GM23338 (cell line): ENCODE data around the gene ARL15. TPM values are rescaled to one million over a fixed set of nuclear protein-coding genes. Genes with fewer than 3 reads are reported as not detected.

Experiments
- ATAC-seq: fragments of 200-7000 bp; cut with Tn5 transposase; 3 replicates; pipeline ENCODE4 v1.9.1; 2020
- DNase-seq: peaks from one replicate; pipeline ENCODE4 v3.0.0-alpha.2; 2015; ENCODE audit warnings: low spot score
- H2AFZ ChIP-seq: fragments of 200-600 bp; sonication (generic); 2 replicates; pipeline ENCODE4 v1.8.0; 2016; ENCODE audit warnings: antibody characterized with exemption, mild to moderate bottlenecking, moderate library complexity
- H3F3A ChIP-seq: fragments of 200-600 bp; sonication (generic); replicated peaks from 2 replicates; pipeline ENCODE4 v1.8.0; 2017; ENCODE audit warnings: antibody characterized with exemption, mixed run types, low read depth
- H3K27ac ChIP-seq: fragments of 200-600 bp; sonication (generic); 2 replicates; pipeline ENCODE4 v1.6.1; 2016; ENCODE audit warnings: low read depth
- H3K27me3 ChIP-seq: fragments of 200-600 bp; sonication (generic); 2 replicates; pipeline ENCODE4 v1.8.0; 2016; ENCODE audit warnings: mild to moderate bottlenecking, mixed run types, moderate library complexity; ENCODE audit not compliant: insufficient read depth
- H3K36me3 ChIP-seq: fragments of 200-600 bp; sonication (generic); 2 replicates; pipeline ENCODE4 v1.8.0; 2016; ENCODE audit warnings: mild to moderate bottlenecking; ENCODE audit not compliant: insufficient read depth
- H3K4me1 ChIP-seq: fragments of 200-600 bp; sonication (generic); 2 replicates; pipeline ENCODE4 v1.8.0; 2016; ENCODE audit warnings: mild to moderate bottlenecking, moderate library complexity; ENCODE audit not compliant: insufficient read depth
- H3K4me2 ChIP-seq: fragments of 200-600 bp; sonication (generic); 2 replicates; pipeline ENCODE4 v1.7.1; 2017; ENCODE audit warnings: mixed run types
- H3K4me3 ChIP-seq: fragments of 200-600 bp; sonication (generic); 2 replicates; pipeline ENCODE4 v1.6.1; 2016; ENCODE audit warnings: mixed run types
- H3K79me2 ChIP-seq: fragments of 200-600 bp; sonication (generic); replicated peaks from 2 replicates; pipeline ENCODE4 v1.8.0; 2017; ENCODE audit warnings: mild to moderate bottlenecking; ENCODE audit not compliant: insufficient read depth
- H3K9me2 ChIP-seq: fragments of 200-600 bp; sonication (generic); 2 replicates; pipeline ENCODE4 v1.8.0; 2017; ENCODE audit not compliant: insufficient read depth
- H4K20me1 ChIP-seq: fragments of 200-600 bp; sonication (generic); replicated peaks from 2 replicates; pipeline ENCODE4 v1.8.0; 2017; ENCODE audit warnings: mild to moderate bottlenecking; ENCODE audit not compliant: insufficient read depth
- H3K27ac Mint-ChIP-seq: 2 replicates; pipeline ENCODE4 v1.8.0; 2020; ENCODE audit warnings: inconsistent platforms, mild to moderate bottlenecking, moderate library complexity, mixed read lengths
- H3K27me3 Mint-ChIP-seq: 3 replicates; pipeline ENCODE4 v1.8.0; 2022; ENCODE audit warnings: low read depth, mild to moderate bottlenecking, moderate library complexity, mixed read lengths, inconsistent platforms; ENCODE audit not compliant: insufficient read depth, poor library complexity
- H3K36me3 Mint-ChIP-seq: 3 replicates; pipeline ENCODE4 v1.8.0; 2021; ENCODE audit warnings: low read depth, mild to moderate bottlenecking, inconsistent platforms, moderate library complexity, mixed read lengths
- H3K4me1 Mint-ChIP-seq: 3 replicates; pipeline ENCODE4 v1.8.0; 2020; ENCODE audit warnings: mild to moderate bottlenecking, inconsistent platforms, mixed read lengths
- H3K4me3 Mint-ChIP-seq: 3 replicates; pipeline ENCODE4 v1.8.0; 2021; ENCODE audit warnings: moderate library complexity, mild to moderate bottlenecking, inconsistent platforms, mixed read lengths
- H3K9me3 Mint-ChIP-seq: 3 replicates; pipeline ENCODE4 v1.8.0; 2020; ENCODE audit warnings: moderate library complexity, mild to moderate bottlenecking, inconsistent platforms, mixed read lengths
- CREB1 ChIP-seq: fragments of 250-450 bp; sonication (Bioruptor Pico); IDR thresholded peaks from 2 replicates; pipeline ENCODE4 v1.5.0; 2020; ENCODE audit warnings: low read depth, mild to moderate bottlenecking, moderate library complexity
- CTCF ChIP-seq, 2 experiments: fragments of 200-600 bp in 1 of 2; sonication (generic) in 1 of 2; conservative IDR thresholded peaks; 2 replicates each; pipeline versions ENCODE4 v1.5.1 to v1.6.1; 2016 to 2017; ENCODE audit warnings: antibody characterized with exemption in 2 of 2, low read depth in 2 of 2, mild to moderate bottlenecking in 2 of 2, moderate library complexity in 1 of 2
- ETS1 ChIP-seq: IDR thresholded peaks from 2 replicates; pipeline ENCODE4 v1.6.1; 2016; ENCODE audit warnings: antibody characterized with exemption
- EZH2 ChIP-seq: fragments of 200-600 bp; sonication (generic); IDR thresholded peaks from one replicate; pipeline ENCODE4 v1.8.0; 2017; ENCODE audit warnings: antibody characterized with exemption, mild to moderate bottlenecking, low read depth; ENCODE audit not compliant: unreplicated experiment
- NANOG ChIP-seq: IDR thresholded peaks from 2 replicates; pipeline ENCODE4 v1.6.1; 2016; ENCODE audit warnings: antibody characterized with exemption, borderline replicate concordance
- REST ChIP-seq: IDR thresholded peaks from one replicate; pipeline ENCODE4 v1.6.1; 2018; ENCODE audit warnings: antibody characterized with exemption; ENCODE audit not compliant: unreplicated experiment
- STAT1 ChIP-seq: IDR thresholded peaks from one replicate; pipeline ENCODE4 v1.6.1; 2016; ENCODE audit warnings: antibody characterized with exemption; ENCODE audit not compliant: unreplicated experiment
- ZNF114 ChIP-seq: fragments of 250-450 bp; sonication (Bioruptor Pico); IDR thresholded peaks from 2 replicates; pipeline ENCODE4 v1.5.0; 2020; ENCODE audit warnings: mild to moderate bottlenecking, moderate library complexity
- ZNF331 ChIP-seq: fragments of 250-450 bp; sonication (Bioruptor Pico); IDR thresholded peaks from 2 replicates; pipeline ENCODE4 v1.5.0; 2020; ENCODE audit warnings: low read depth, mild to moderate bottlenecking, moderate library complexity
- ZNF462 ChIP-seq: fragments of 250-450 bp; sonication (Bioruptor Pico); IDR thresholded peaks from 2 replicates; pipeline ENCODE4 v1.5.0; 2020; ENCODE audit warnings: mild to moderate bottlenecking, moderate library complexity
- polyA plus RNA-seq: library from polyadenylated mRNA; unstranded; fragments of >200 nt; fragmentation: Nextera tagmentation; extraction: Ambion mirVana; gene quantifications from 2 replicates; pipeline ENCODE4 v1.2.1, GENCODE V29; 2016
- total RNA-seq: library from RNA; depleted of rRNA; stranded (reverse); fragments of >200 nt; shearing (Covaris generic); gene quantifications from 2 replicates; pipeline ENCODE4 v1.2.3, GENCODE V29; 2014

The ARL15 gene
- total and polyA plus RNA-seq, 2 experiments from 2014 or later = 13.0 to 54.0 TPM

GRCh38 chr5:53985796-53986195 is 324.6 kb downstream of the ARL15 start (continued):
- TF ChIP-seq ETS1 (no peak), ZNF331 (CRISPR knock-in tag) (no peak), CREB1 (CRISPR knock-in tag) (no peak), EZH2 (no peak)

GRCh38 chr5:53984971-53985370 is 325.4 kb downstream of the ARL15 start:
- H3K4me2 ChIP-seq = no peak overlapping the region
- no peaks in the 10 kb centered on the region for H3F3A ChIP-seq
- peaks cover 21% of the 10 kb centered on the region for H3K4me1 ChIP-seq
- no peak overlapping the region for H3K27ac ChIP-seq
- H3K4me3 ChIP-seq = no peak overlapping the region
- H3K36me3 ChIP-seq = no peaks in the 10 kb centered on the region
- ATAC-seq (peak; percentile 70), DNase-seq (peak; percentile 14)
- peaks cover 31% of the 10 kb centered on the region for H3K4me1 Mint-ChIP-seq
- no peaks in the 10 kb centered on the region for H3K9me2 ChIP-seq
- H3K36me3 Mint-ChIP-seq = peaks cover 4% of the 10 kb centered on the region; the same call in 1 of the 3 replicates
- TF ChIP-seq ZNF462 (CRISPR knock-in tag) = no peak
- TF ChIP-seq EZH2 = no peak
- no peak for TF ChIP-seq REST
- no peak for TF ChIP-seq NANOG
- TF ChIP-seq ZNF114 (CRISPR knock-in tag) = no peak
- TF ChIP-seq ZNF331 (CRISPR knock-in tag) = no peak
- no peak for TF ChIP-seq CREB1 (CRISPR knock-in tag)
- no peak for TF ChIP-seq STAT1
- TF ChIP-seq CTCF (conservative IDR thresholded peaks at IDR 0.05; ENCODE audit: low read depth in 2 of 2) = no peak
- H3K27me3 Mint-ChIP-seq = peaks cover 4% of the 10 kb centered on the region
- H4K20me1 ChIP-seq = no peaks in the 10 kb centered on the region
- H2AFZ ChIP-seq = no peak overlapping the region
- no peaks in the 10 kb centered on the region for H3K27me3 ChIP-seq
- H3K4me3 Mint-ChIP-seq = no peak overlapping the region
- H3K79me2 ChIP-seq = no peaks in the 10 kb centered on the region
- peaks cover 7% of the 10 kb centered on the region; the same call in 1 of the 3 replicates for H3K9me3 Mint-ChIP-seq
- no peak overlapping the region for H3K27ac Mint-ChIP-seq
